Activated naive CD4-positive, alpha-beta T cell treated with anti-CD3 and anti-CD28 coated beads, Interleukin-2, amount 50 U/mL, for 72 hours (primary cell): ENCODE measurements around the gene ETF1. TPM values are rescaled to one million over a fixed set of nuclear protein-coding genes. Genes with fewer than 3 reads are reported as not detected.

Experiments used
- ATAC-seq, 2 donors: fragments of 150-1000 bp; cut with Tn5 transposase; 2 replicates each; pipeline ENCODE4 v1.10.0; 2021; ENCODE audit warnings: mild to moderate bottlenecking in 2 of 2, moderate library complexity in 2 of 2
- DNase-seq, 2 donors: peaks; one replicate each; pipeline ENCODE4 v3.0.0; 2021 to 2022; ENCODE audit warnings: low spot score in 2 of 2
- H3K27ac Mint-ChIP-seq, 2 donors: one replicate each; pipeline ENCODE4 v1.8.0; 2022; ENCODE audit warnings: mild to moderate bottlenecking in 2 of 2, mixed read lengths in 2 of 2
- H3K36me3 Mint-ChIP-seq, 2 donors: one replicate each; pipeline ENCODE4 v1.8.0; 2022; ENCODE audit warnings: mixed read lengths in 2 of 2
- H3K9me3 Mint-ChIP-seq, 2 donors: one replicate each; pipeline ENCODE4 v1.8.0; 2022; ENCODE audit warnings: mixed read lengths in 2 of 2
- total RNA-seq, 2 donors: library from RNA; stranded (reverse); gene quantifications; one replicate each; pipeline ENCODE4 v1.2.3, GENCODE V29; 2022

ETF1 gene
- 100 to 1,000 TPM; 109 to 120 TPM for total RNA-seq

GRCh38 chr5:138542956-138543729 is at the start of gene ETF1:
Gene ETF1, minus strand, starts transcription at chr5:138543236. Its CDS starts 318 bp downstream, at chr5:138542918.
- peaks cover 34 to 44% of the 10 kb centered on the region in 2 donors for H3K36me3 Mint-ChIP-seq
- DNase-seq, result peak; percentile 98 to 100
- ATAC-seq, result peak; percentile 92 to 94

GRCh38 chr5:138588013-138588788 is 45.2 kb upstream of the ETF1 start:
- H3K9me3 Mint-ChIP-seq, result no peaks in the 10 kb centered on the region
- DNase-seq, result no peak
- H3K27ac Mint-ChIP-seq, result no peak overlapping the region
- no peak for ATAC-seq
- no peaks in the 10 kb centered on the region for H3K36me3 Mint-ChIP-seq

More at GRCh38 chr5:138542956-138543729, at the start of gene ETF1:
- Mint-ChIP-seq H3K27ac (peak within 1 kb of the TSS; percentile 99 to 100), H3K9me3 (no peaks in the 10 kb centered on the region)

GRCh38 chr5:138585157-138585556 is 42.1 kb upstream of the ETF1 start:
- Mint-ChIP-seq H3K36me3 (no peaks in the 10 kb centered on the region), H3K9me3 (no peaks in the 10 kb centered on the region), H3K27ac (no peak overlapping the region)
- DNase-seq, result no peak
- no peak for ATAC-seq

- H3K9me3 Mint-ChIP-seq, result no peaks in the 10 kb centered on the region
- DNase-seq (no peak), ATAC-seq (no peak)
- no peak overlapping the region for H3K27ac Mint-ChIP-seq
- H3K36me3 Mint-ChIP-seq, result no peaks in the 10 kb centered on the region
Measured at GRCh38 chr5:138583984-138584637, 41.1 kb upstream of the ETF1 start.

- no peak for ATAC-seq
- Mint-ChIP-seq H3K36me3 (no peaks in the 10 kb centered on the region), H3K9me3 (no peaks in the 10 kb centered on the region), H3K27ac (no peak overlapping the region)
- DNase-seq, result no peak
Measured at GRCh38 chr5:138582959-138583358, 39.9 kb upstream of the ETF1 start.

GRCh38 chr5:138580777-138581176 is 37.7 kb upstream of the ETF1 start:
- no peak for DNase-seq
- no peak for ATAC-seq
- peaks cover 0 to 2% of the 10 kb centered on the region in 2 donors for H3K9me3 Mint-ChIP-seq
- peaks cover 4 to 10% of the 10 kb centered on the region in 2 donors for H3K36me3 Mint-ChIP-seq
- H3K27ac Mint-ChIP-seq, result no peak overlapping the region

- H3K9me3 Mint-ChIP-seq, result peaks cover 0 to 4% of the 10 kb centered on the region in 2 donors
- peaks cover 7 to 14% of the 10 kb centered on the region in 2 donors for H3K36me3 Mint-ChIP-seq
- DNase-seq, result no peak
- no peak overlapping the region for H3K27ac Mint-ChIP-seq
- ATAC-seq, result no peak
Measured at GRCh38 chr5:138580001-138580400, 37.0 kb upstream of the ETF1 start.

- Mint-ChIP-seq H3K27ac (no peak overlapping the region), H3K9me3 (peaks cover 0 to 4% of the 10 kb centered on the region in 2 donors)
- no peak for ATAC-seq
Measured at GRCh38 chr5:138579517-138579863, 36.5 kb upstream of the ETF1 start.

GRCh38 chr5:138577452-138577851 is 34.4 kb upstream of the ETF1 start:
- DNase-seq (no peak), ATAC-seq (no peak)
- Mint-ChIP-seq H3K36me3 (peaks cover 19 to 36% of the 10 kb centered on the region in 2 donors), H3K9me3 (peaks cover 0 to 4% of the 10 kb centered on the region in 2 donors), H3K27ac (peak overlapping the region in 1 of 2 donors; percentile 99)

More at GRCh38 chr5:138579517-138579863, 36.5 kb upstream of the ETF1 start:
- peaks cover 12 to 19% of the 10 kb centered on the region in 2 donors for H3K36me3 Mint-ChIP-seq
- DNase-seq, result no peak

GRCh38 chr5:138575194-138576015 is 32.4 kb upstream of the ETF1 start, which contains the start of gene HSPA9:
Gene HSPA9, minus strand, starts transcription at chr5:138575401. Its CDS starts 83 bp downstream, at chr5:138575318.
- H3K36me3 Mint-ChIP-seq, result peaks cover 30 to 52% of the 10 kb centered on the region in 2 donors
- ATAC-seq, result peak; percentile 84 to 92
- peak; percentile 93 to 98 for DNase-seq
- peaks cover 0 to 4% of the 10 kb centered on the region in 2 donors for H3K9me3 Mint-ChIP-seq
- H3K27ac Mint-ChIP-seq, result peak within 1 kb of the TSS; percentile 99 to 100

GRCh38 chr5:138574744-138575193 is 31.7 kb upstream of the ETF1 start:
- DNase-seq (no peak), ATAC-seq (peak; percentile 11 to 43)
- Mint-ChIP-seq H3K36me3 (peaks cover 30 to 52% of the 10 kb centered on the region in 2 donors), H3K27ac (peak overlapping the region; percentile 99 to 100), H3K9me3 (peaks cover 0 to 4% of the 10 kb centered on the region in 2 donors)

- DNase-seq (no peak), ATAC-seq (no peak)
- Mint-ChIP-seq H3K36me3 (peaks cover 31 to 54% of the 10 kb centered on the region in 2 donors), H3K9me3 (peaks cover 0 to 4% of the 10 kb centered on the region in 2 donors), H3K27ac (peak overlapping the region; percentile 99 to 100)
Measured at GRCh38 chr5:138573949-138574670, 31.1 kb upstream of the ETF1 start.

GRCh38 chr5:138573223-138573622 is 30.2 kb upstream of the ETF1 start:
- H3K27ac Mint-ChIP-seq, result peak overlapping the region in 1 of 2 donors; percentile 99
- no peak for DNase-seq
- peaks cover 40 to 63% of the 10 kb centered on the region in 2 donors for H3K36me3 Mint-ChIP-seq
- H3K9me3 Mint-ChIP-seq, result peaks cover 0 to 4% of the 10 kb centered on the region in 2 donors
- no peak for ATAC-seq

GRCh38 chr5:138570871-138571270 is 27.8 kb upstream of the ETF1 start:
- H3K9me3 Mint-ChIP-seq, result peaks cover 0 to 3% of the 10 kb centered on the region in 2 donors
- ATAC-seq (no peak), DNase-seq (no peak)
- H3K36me3 Mint-ChIP-seq, result peaks cover 52 to 72% of the 10 kb centered on the region in 2 donors
- peak overlapping the region in 1 of 2 donors; percentile 88 for H3K27ac Mint-ChIP-seq

GRCh38 chr5:138569782-138570181 is 26.7 kb upstream of the ETF1 start:
- Mint-ChIP-seq H3K9me3 (no peaks in the 10 kb centered on the region), H3K36me3 (peaks cover 55 to 74% of the 10 kb centered on the region in 2 donors), H3K27ac (peak overlapping the region in 1 of 2 donors; percentile 68)
- ATAC-seq (peak; percentile 14 to 44), DNase-seq (no peak)
